GM19328 (cell line): ENCODE measurements around the gene NEO1.

Source experiments
- ATAC-seq: cut with Tn5 transposase; IDR thresholded peaks from one replicate; pipeline ENCODE4 v1.9.1; 2021; ENCODE audit warnings: mild to moderate bottlenecking, moderate library complexity; ENCODE audit not compliant: unreplicated experiment

The NEO1 gene

DNA sequence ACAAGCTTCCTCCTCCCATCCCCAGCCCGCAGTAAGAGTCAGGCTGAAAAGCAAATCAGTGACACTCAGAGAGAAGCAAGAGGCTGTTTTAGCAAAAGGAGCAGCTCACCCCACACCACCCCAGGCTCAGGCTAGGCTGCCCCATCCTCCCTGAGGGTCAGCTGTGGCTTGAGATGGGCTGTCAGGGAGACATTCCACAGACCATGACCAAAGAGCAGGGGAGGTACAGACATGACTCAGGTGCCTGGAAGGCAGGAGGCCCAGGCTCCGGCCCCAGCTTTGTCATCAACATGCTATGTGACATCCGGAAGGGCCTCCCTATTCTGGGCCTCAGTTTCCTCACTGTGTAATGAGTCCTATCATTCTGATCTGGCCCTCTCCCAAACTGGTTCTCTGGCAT, 291.8 kb downstream of the NEO1 start:
- ATAC-seq = no peak

GRCh38 chr15:73345658-73346057, 293.4 kb downstream of the NEO1 start:
- no peak for ATAC-seq

- ATAC-seq = no peak
Observed at GRCh38 chr15:73346735-73347312, 294.6 kb downstream of the NEO1 start.

GRCh38 chr15:73349191-73349590, 296.9 kb downstream of the NEO1 start:
- ATAC-seq = no peak

- ATAC-seq = no peak
Observed at GRCh38 chr15:73352082-73352481, 299.8 kb downstream of the NEO1 start.

DNA sequence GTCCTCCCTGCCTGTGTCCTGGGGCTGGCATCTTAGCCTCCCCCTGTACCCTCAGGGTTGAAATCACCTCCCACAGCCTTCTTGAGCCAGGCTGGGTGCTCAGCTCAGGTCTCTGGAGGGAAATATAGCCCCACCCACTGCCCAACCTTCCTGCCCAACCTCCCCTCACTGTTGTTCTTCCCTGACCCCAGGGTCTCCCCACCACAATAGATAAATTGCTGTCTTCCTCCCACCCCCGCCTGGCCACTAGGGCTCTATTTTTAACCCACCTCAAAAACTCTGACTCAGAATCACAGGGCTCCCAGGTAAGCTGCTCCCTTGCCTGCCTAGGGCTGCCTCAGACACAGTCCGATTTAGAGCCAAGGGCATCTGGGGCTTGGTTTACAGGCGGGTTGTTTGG, 301.5 kb downstream of the NEO1 start:
- no peak for ATAC-seq

GRCh38 chr15:73354241-73354640, 302.0 kb downstream of the NEO1 start:
- no peak for ATAC-seq
